ENCODE results near the gene PCOLCE2. TPM values are rescaled to one million over a fixed set of nuclear protein-coding genes. Genes with fewer than 3 reads are reported as not detected.

PCOLCE2 gene
- total RNA-seq: 65.1 and 68.1 TPM in 2 replicates

DNA sequence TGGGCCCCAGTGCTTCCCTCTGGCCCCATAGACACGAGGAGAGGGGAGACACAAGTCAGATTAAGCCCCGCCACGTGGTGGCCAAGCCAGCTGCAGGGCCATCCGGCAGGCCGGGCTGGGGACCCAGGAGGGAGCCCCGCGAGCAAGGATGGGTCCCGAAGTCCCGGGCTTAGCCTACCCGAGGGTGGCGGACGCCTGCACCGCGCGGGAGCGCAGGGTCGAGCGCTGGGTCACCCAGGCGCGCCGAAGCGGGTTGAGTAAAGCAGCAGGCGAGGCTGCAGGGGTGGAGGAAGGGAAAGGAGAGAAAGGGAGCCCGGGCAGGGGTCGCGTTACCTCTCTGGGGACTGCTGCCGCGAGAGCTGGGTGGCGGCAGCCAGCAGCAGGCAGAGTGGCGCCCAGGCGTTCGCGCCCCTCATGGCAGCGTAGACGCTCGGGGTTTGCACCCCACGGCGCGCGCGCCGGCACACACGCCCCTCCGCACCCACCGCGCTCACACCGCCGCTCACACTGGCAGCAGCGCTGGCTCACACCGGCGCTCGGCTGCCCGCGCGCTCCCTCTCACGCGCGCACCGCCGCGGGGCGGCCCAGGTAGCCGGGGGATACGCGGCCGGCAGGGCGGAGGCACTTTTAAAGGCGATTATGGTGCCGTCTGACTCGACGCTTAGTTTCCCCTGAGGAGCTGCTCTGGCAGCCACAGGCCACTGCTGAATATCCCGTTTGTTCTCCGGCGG is at the start of gene PCOLCE2:
Gene PCOLCE2, minus strand, starts transcription at position 603 of the 731 bp plus-strand sequence. Its CDS starts 187 bp downstream, at position 416.

Other genes starting within 250 kb of the PCOLCE2 start
- 12.5 and 14.2 TPM in 2 replicates for gene TRPC1, start 165.0 kb downstream of the PCOLCE2 start, total RNA-seq
- gene PAQR9, start 74.6 kb upstream of the PCOLCE2 start, total RNA-seq: not detected in 2 replicates
- 26.1 and 30.5 TPM in 2 replicates for gene U2SURP, start 112.5 kb upstream of the PCOLCE2 start, total RNA-seq
- 90.7 and 95.0 TPM in 2 replicates for gene CHST2, start 230.7 kb upstream of the PCOLCE2 start, total RNA-seq